Measurements from ENCODE around the gene C11orf98. TPM values are rescaled to one million over a fixed set of nuclear protein-coding genes. Genes with fewer than 3 reads are reported as not detected.

C11orf98 gene
- total RNA-seq, 1 experiment from 2014 or later = 141 TPM

GRCh38 chr11:62673196-62673525 is 8.2 kb upstream of the C11orf98 start:
- BruUV-seq (replicated peaks) = no TSS peak
- peak overlapping the region; percentile 85 for H3K4me3 ChIP-seq (ENCODE audit: low read depth, low read length, poor library complexity, severe bottlenecking)
- no peaks in the 10 kb centered on the region for H3K9me3 ChIP-seq (ENCODE audit: low read depth, low read length, poor library complexity, severe bottlenecking)
- H3K36me3 ChIP-seq (ENCODE audit: insufficient read depth, low read length, poor library complexity, severe bottlenecking) = peaks cover 39% of the 10 kb centered on the region
- H3K27ac ChIP-seq (ENCODE audit: low read depth, low read length, poor library complexity, severe bottlenecking) = peak overlapping the region; percentile 90
- peaks cover 30% of the 10 kb centered on the region for H3K4me1 ChIP-seq (ENCODE audit: insufficient read depth, low read length, poor library complexity, severe bottlenecking)
- no peak for DNase-seq (ENCODE audit: low spot score)
- POLR2A ChIA-PET (ENCODE audit: low non-redundant PET) = interaction anchor here (0.6 kb wide), 2 partner anchors 44 to 211 kb away, joined by 4 to 6 read pairs; no protein-coding TSS in a partner anchor
- TF ChIP-seq CTCF (conservative IDR thresholded peaks at IDR 0.05; ENCODE audit: low read depth, low read length) = no peak
- no peak for TF ChIP-seq EZH2 (IDR thresholded peaks at IDR 0.05; ENCODE audit: borderline replicate concordance, low read depth, low read length, poor library complexity, severe bottlenecking)
- CTCF ChIA-PET = no interaction called here
- H3K27me3 ChIP-seq (replicated peaks; ENCODE audit: insufficient read depth, low read depth, low read length, poor library complexity) = no peaks in the 10 kb centered on the region
- intact Hi-C loops (cut with micrococcal nuclease; ENCODE audit: unreplicated experiment) = no loop called here

- Histone ChIP-seq H3K9me3 (ENCODE audit: low read depth, low read length, poor library complexity, severe bottlenecking) (no peaks in the 10 kb centered on the region), H3K27ac (ENCODE audit: low read depth, low read length, poor library complexity, severe bottlenecking) (peak within 1 kb of the TSS; percentile 90), H3K27me3 (replicated peaks; ENCODE audit: insufficient read depth, low read depth, low read length, poor library complexity) (no peaks in the 10 kb centered on the region), H3K4me1 (ENCODE audit: insufficient read depth, low read length, poor library complexity, severe bottlenecking) (peaks cover 25% of the 10 kb centered on the region), H3K36me3 (ENCODE audit: insufficient read depth, low read length, poor library complexity, severe bottlenecking) (peaks cover 43% of the 10 kb centered on the region), H3K4me3 (ENCODE audit: low read depth, low read length, poor library complexity, severe bottlenecking) (peak within 1 kb of the TSS; percentile 85)
- TSS peak; percentile 15 for BruUV-seq (replicated peaks)
- CTCF ChIA-PET = interaction anchor here (0.6 kb wide), 1 partner anchor 115 kb away, joined by 3 read pairs; no protein-coding TSS in a partner anchor
- peak; percentile 96 for DNase-seq (ENCODE audit: low spot score)
- POLR2A ChIA-PET (ENCODE audit: low non-redundant PET) = interaction anchor here (0.6 to 1.0 kb wide), 5 partner anchors 9 to 202 kb away, joined by 3 to 8 read pairs (median 5); no protein-coding TSS in a partner anchor
- TF ChIP-seq EZH2 (IDR thresholded peaks at IDR 0.05; ENCODE audit: borderline replicate concordance, low read depth, low read length, poor library complexity, severe bottlenecking) (no peak), CTCF (conservative IDR thresholded peaks at IDR 0.05; ENCODE audit: low read depth, low read length) (no peak)
- intact Hi-C loops (cut with micrococcal nuclease; ENCODE audit: unreplicated experiment) = no loop called here
Observed at GRCh38 chr11:62671608-62672389, 6.8 kb upstream of the C11orf98 start, which contains the start of the genes LBHD1 and UQCC3. Gene LBHD1, minus strand, starts transcription at chr11:62672267. Its CDS starts 2,236 bp downstream, at chr11:62670031. Gene UQCC3, plus strand, starts transcription at chr11:62671673. Its CDS starts 73 bp downstream, at chr11:62671746.

GRCh38 chr11:62671236-62671607 is 6.2 kb upstream of the C11orf98 start:
- DNase-seq (ENCODE audit: low spot score) = no peak
- H3K4me3 ChIP-seq (ENCODE audit: low read depth, low read length, poor library complexity, severe bottlenecking) = peak overlapping the region; percentile 85
- H3K27me3 ChIP-seq (replicated peaks; ENCODE audit: insufficient read depth, low read depth, low read length, poor library complexity) = no peaks in the 10 kb centered on the region
- POLR2A ChIA-PET (ENCODE audit: low non-redundant PET) = interaction anchor here (0.6 to 0.7 kb wide), 2 partner anchors 10 to 203 kb away, joined by 3 to 4 read pairs; no protein-coding TSS in a partner anchor
- peak overlapping the region; percentile 90 for H3K27ac ChIP-seq (ENCODE audit: low read depth, low read length, poor library complexity, severe bottlenecking)
- intact Hi-C loops (cut with micrococcal nuclease; ENCODE audit: unreplicated experiment) = no loop called here
- TF ChIP-seq EZH2 (IDR thresholded peaks at IDR 0.05; ENCODE audit: borderline replicate concordance, low read depth, low read length, poor library complexity, severe bottlenecking) (no peak), CTCF (conservative IDR thresholded peaks at IDR 0.05; ENCODE audit: low read depth, low read length) (no peak)
- no TSS peak for BruUV-seq (replicated peaks)
- H3K4me1 ChIP-seq (ENCODE audit: insufficient read depth, low read length, poor library complexity, severe bottlenecking) = peaks cover 30% of the 10 kb centered on the region
- H3K36me3 ChIP-seq (ENCODE audit: insufficient read depth, low read length, poor library complexity, severe bottlenecking) = peaks cover 43% of the 10 kb centered on the region
- H3K9me3 ChIP-seq (ENCODE audit: low read depth, low read length, poor library complexity, severe bottlenecking) = no peaks in the 10 kb centered on the region
- CTCF ChIA-PET = no interaction called here
